ENCODE results near the gene SF3A1. TPM values are rescaled to one million over a fixed set of nuclear protein-coding genes. Genes with fewer than 3 reads are reported as not detected.
"Not testable (repeated sequence)": the region's sequence is repeated elsewhere in the genome, so short reads cannot be mapped to it uniquely, and the experiment has no call there.

SF3A1 gene
- total and polyA plus RNA-seq, 11 donors = 11.4 to 142 (median 77.4) TPM

DNA sequence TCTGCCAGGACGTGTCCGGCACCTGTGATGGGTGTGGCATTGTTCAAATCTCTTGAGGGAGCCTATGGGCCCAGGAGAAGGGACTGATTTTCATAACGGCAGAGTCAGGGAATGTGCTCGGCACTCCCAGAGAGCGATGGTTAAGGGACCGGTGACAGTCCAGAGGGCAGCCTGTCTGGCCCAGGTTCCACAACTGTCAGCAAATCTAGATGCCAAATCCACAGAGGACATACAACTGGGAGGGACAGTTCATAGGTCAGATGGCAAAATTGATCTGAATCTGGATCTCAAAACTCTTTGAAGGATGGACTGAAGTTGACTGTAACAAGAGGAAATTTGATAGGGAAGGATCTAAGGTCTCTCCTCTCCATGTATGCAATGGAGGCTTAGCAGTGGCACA, 47.6 kb upstream of the SF3A1 start:
- Histone ChIP-seq H3K4me1 (no peaks in the 10 kb centered on the region), H3K27ac (no peak overlapping the region), H3K4me3 (no peak overlapping the region), H3K36me3 (peaks cover 0 to 22% (median 0%) of the 10 kb centered on the region in 9 donors), H3K27me3 (no peaks in the 10 kb centered on the region), H3K9me3 (no peaks in the 10 kb centered on the region)
- WGBS, 4 donors = 75 to 86% (median 78%) methylated on average over 6 of the region's 6 CpGs
- no peak for DNase-seq
- intact Hi-C loops (cut with DNase I) = loop anchor here in 1 of 10 donors (10.0 kb wide), 1 partner anchor 430 kb away; no protein-coding TSS in a partner anchor
- no peak for ATAC-seq
- TF ChIP-seq POLR2A (IDR thresholded peaks at IDR 0.05) = no peak
- TF ChIP-seq, protein P1, sequence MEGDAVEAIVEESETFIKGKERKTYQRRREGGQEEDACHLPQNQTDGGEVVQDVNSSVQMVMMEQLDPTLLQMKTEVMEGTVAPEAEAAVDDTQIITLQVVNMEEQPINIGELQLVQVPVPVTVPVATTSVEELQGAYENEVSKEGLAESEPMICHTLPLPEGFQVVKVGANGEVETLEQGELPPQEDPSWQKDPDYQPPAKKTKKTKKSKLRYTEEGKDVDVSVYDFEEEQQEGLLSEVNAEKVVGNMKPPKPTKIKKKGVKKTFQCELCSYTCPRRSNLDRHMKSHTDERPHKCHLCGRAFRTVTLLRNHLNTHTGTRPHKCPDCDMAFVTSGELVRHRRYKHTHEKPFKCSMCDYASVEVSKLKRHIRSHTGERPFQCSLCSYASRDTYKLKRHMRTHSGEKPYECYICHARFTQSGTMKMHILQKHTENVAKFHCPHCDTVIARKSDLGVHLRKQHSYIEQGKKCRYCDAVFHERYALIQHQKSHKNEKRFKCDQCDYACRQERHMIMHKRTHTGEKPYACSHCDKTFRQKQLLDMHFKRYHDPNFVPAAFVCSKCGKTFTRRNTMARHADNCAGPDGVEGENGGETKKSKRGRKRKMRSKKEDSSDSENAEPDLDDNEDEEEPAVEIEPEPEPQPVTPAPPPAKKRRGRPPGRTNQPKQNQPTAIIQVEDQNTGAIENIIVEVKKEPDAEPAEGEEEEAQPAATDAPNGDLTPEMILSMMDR (IDR thresholded peaks at IDR 0.05) = no peak

DNA sequence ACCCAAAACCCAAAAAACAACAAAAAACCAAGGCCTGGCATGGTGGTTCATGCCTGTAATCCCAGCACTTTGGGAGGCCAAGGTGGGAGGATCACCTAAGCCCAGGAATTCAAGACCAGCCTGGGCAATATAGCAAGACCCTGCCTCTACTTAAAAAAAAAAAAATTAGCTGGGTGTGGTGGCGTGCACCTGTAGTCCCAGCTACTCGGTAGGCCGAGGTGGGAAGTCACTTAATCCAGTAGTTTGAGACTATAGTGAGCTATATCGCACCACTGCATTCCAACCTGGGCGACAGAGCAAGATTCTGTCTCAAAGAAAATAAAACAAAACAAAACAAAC, 46.0 kb upstream of the SF3A1 start:
- not testable (repeated sequence) for H3K9me3 ChIP-seq, H3K36me3 ChIP-seq, H3K27ac ChIP-seq, H3K4me3 ChIP-seq, H3K27me3 ChIP-seq, ATAC-seq, DNase-seq, H3K4me1 ChIP-seq
- 95 to 98% (median 96%) methylated on average over 5 of the region's 5 CpGs for WGBS, 4 donors
- intact Hi-C loops (cut with DNase I) = loop anchor here in 1 of 10 donors (10.0 kb wide), 1 partner anchor 432 kb away; no protein-coding TSS in a partner anchor

DNA sequence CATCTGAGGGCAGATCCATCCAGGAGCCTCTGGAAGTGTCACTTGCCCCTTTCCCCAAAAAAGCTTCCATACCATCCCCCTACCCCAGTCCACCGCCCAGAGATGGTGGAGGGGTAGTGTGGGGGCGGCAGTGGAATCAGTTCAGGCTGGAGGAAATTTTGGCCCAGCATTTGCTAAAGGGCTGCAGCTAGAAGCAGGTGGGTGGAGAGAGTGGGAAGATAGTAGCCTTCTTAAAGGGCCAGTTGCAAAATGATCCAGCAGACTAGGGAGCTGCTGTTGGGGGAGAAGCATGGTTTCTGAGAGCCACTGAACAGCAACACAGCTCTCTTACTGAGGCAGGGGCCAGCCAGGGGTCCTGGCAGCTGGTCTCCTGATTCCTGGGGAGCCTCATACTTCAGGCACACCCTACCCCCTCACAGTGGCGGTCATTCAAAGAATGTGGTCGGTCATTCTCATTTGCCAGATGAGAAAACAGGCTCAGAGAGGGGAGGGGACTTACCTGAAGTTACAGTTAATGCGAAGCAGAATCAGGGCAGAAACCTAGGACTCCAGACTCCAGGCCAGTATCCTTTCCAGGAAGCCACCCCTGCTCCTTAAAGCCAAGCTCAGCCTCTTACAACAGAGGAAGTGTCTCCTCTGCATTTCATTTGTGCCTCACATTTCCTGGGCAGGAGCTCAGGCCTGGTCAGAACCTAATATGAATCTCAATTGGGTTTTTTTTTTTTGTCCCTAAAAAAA, 45.5 kb upstream of the SF3A1 start:
- 58 to 80% (median 65%) methylated on average over 3 to 5 of the region's 5 CpGs for WGBS, 4 donors

DNA sequence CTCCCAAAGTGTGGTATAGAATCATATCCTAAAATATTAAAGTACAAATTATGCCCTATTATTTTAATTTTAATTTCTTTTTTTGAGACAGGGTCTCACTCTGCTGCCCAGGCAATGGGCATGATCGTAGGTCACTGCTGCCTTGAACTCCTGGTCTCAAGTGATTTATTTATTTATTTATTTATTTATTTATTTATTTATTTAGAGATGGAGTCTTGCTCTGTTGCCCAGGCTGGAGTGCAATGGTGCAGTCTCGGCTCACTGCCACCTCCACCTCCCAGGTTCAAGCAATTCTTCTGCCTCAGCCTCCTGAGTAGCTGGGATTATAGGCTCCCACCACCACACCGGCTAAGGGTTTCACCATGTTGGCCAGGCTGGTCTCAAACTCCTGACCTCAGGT, 44.3 kb upstream of the SF3A1 start:
- peaks cover 0 to 18% (median 9%) of the 10 kb centered on the region in 12 donors for H3K4me1 ChIP-seq
- not testable (repeated sequence) for H3K4me3 ChIP-seq, DNase-seq, ATAC-seq, H3K36me3 ChIP-seq, H3K9me3 ChIP-seq, H3K27ac ChIP-seq
- H3K27me3 ChIP-seq = peaks cover 4 to 26% (median 14%) of the 10 kb centered on the region in 9 donors
- WGBS, 4 donors = 92 to 98% (median 96%) methylated on average over 3 of the region's 3 CpGs
- intact Hi-C loops (cut with DNase I) = loop anchor here in 1 of 10 donors (10.0 kb wide), 1 partner anchor 434 kb away; no protein-coding TSS in a partner anchor

More for the DNA sequence above, 45.5 kb upstream of the SF3A1 start:
- Histone ChIP-seq H3K4me3 (no peak overlapping the region), H3K27me3 (peaks cover 0 to 15% (median 8%) of the 10 kb centered on the region in 9 donors), H3K36me3 (peaks cover 0 to 3% (median 0%) of the 10 kb centered on the region in 9 donors), H3K27ac (no peak overlapping the region), H3K4me1 (peaks cover 0 to 9% (median 3%) of the 10 kb centered on the region in 12 donors), H3K9me3 (no peaks in the 10 kb centered on the region)
- DNase-seq (no peak), ATAC-seq (peak in 1 of 4 donors; percentile 14)
- TF ChIP-seq POLR2A (IDR thresholded peaks at IDR 0.05) = no peak
- intact Hi-C loops (cut with DNase I) = loop anchor here in 1 of 10 donors (10.0 kb wide), 1 partner anchor 433 kb away; no protein-coding TSS in a partner anchor

DNA sequence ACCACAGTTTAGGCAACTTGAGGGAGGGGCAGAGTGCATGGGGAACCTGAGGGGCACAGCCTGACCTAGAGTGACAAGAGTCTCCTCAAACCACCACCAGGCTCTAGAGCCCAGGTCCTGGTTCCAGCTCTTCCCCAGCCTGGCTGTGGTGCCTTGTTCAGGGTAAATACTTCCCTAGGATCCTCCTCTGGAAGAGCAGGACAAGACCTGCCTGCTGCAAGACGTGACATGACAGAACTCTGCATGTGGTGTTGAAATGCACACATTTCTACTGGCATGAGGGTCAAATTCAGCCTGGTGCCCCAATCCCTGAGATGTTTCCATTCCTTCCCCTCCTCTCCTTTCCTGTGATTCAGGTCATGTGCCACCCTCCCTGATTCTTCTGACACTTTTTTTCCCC, 43.5 kb upstream of the SF3A1 start:
- Histone ChIP-seq H3K4me3 (no peak overlapping the region), H3K4me1 (peaks cover 0 to 18% (median 9%) of the 10 kb centered on the region in 12 donors), H3K9me3 (no peaks in the 10 kb centered on the region), H3K27ac (no peak overlapping the region), H3K27me3 (peaks cover 4 to 32% (median 21%) of the 10 kb centered on the region in 9 donors), H3K36me3 (no peaks in the 10 kb centered on the region)
- ATAC-seq (no peak), DNase-seq (no peak)
- intact Hi-C loops (cut with DNase I) = loop anchor here in 1 of 10 donors (10.0 kb wide), 1 partner anchor 435 kb away; no protein-coding TSS in a partner anchor
- TF ChIP-seq, protein P1 (IDR thresholded peaks at IDR 0.05) = no peak
- no peak for TF ChIP-seq POLR2A (IDR thresholded peaks at IDR 0.05)
- WGBS, 4 donors = 33 to 84% (median 63%) methylated on average over 1 of the region's 1 CpG

All from heart left ventricle (tissue), 16 donors.